HG03565 (cell line): Measurements from ENCODE around the gene SMAD5.

ENCODE experiments used
- ATAC-seq: cut with Tn5 transposase; IDR thresholded peaks from one replicate; pipeline ENCODE4 v1.9.1; 2021; ENCODE audit warnings: mild to moderate bottlenecking, moderate library complexity; ENCODE audit not compliant: unreplicated experiment

Gene SMAD5

GRCh38 chr5:136194576-136194975 lies 61.9 kb downstream of the SMAD5 start:
- ATAC-seq = no peak

GRCh38 chr5:136195971-136196820 lies 63.6 kb downstream of the SMAD5 start:
- no peak for ATAC-seq

- ATAC-seq = no peak
Observed at GRCh38 chr5:136197462-136198142, 65.0 kb downstream of the SMAD5 start.

- no peak for ATAC-seq
Observed at GRCh38 chr5:136198453-136198852, 65.8 kb downstream of the SMAD5 start.

GRCh38 chr5:136199408-136199807 lies 66.8 kb downstream of the SMAD5 start:
- ATAC-seq = no peak

- ATAC-seq = no peak
Observed at GRCh38 chr5:136200130-136200529, 67.5 kb downstream of the SMAD5 start.

GRCh38 chr5:136200761-136201160 lies 68.1 kb downstream of the SMAD5 start:
- no peak for ATAC-seq

GRCh38 chr5:136201870-136202269 lies 69.2 kb downstream of the SMAD5 start:
- no peak for ATAC-seq

GRCh38 chr5:136202469-136203205 lies 70.0 kb downstream of the SMAD5 start:
- ATAC-seq = no peak

- ATAC-seq = no peak
Observed at GRCh38 chr5:136203303-136203922, 70.8 kb downstream of the SMAD5 start.

- ATAC-seq = no peak
Observed at GRCh38 chr5:136205061-136205702, 72.5 kb downstream of the SMAD5 start.

- ATAC-seq = no peak
Observed at GRCh38 chr5:136205941-136206340, 73.3 kb downstream of the SMAD5 start.

- no peak for ATAC-seq
Observed at GRCh38 chr5:136206361-136206760, 73.7 kb downstream of the SMAD5 start.

GRCh38 chr5:136207631-136208030 lies 75.0 kb downstream of the SMAD5 start:
- no peak for ATAC-seq

GRCh38 chr5:136208916-136209315 lies 76.3 kb downstream of the SMAD5 start:
- ATAC-seq = no peak

GRCh38 chr5:136209346-136209910 lies 76.8 kb downstream of the SMAD5 start:
- ATAC-seq = no peak

GRCh38 chr5:136210259-136210658 lies 77.6 kb downstream of the SMAD5 start:
- ATAC-seq = no peak

- ATAC-seq = no peak
Observed at GRCh38 chr5:136211282-136212040, 78.8 kb downstream of the SMAD5 start.

- no peak for ATAC-seq
Observed at GRCh38 chr5:136212252-136212721, 79.6 kb downstream of the SMAD5 start.
